8988T (cell line): ENCODE data around the gene RBP3.

Experiments
- DNase-seq: peaks from one replicate; pipeline ENCODE4 v3.0.0; 2011

The RBP3 gene

GRCh38 chr10:47320812-47321211 lies 27.4 kb upstream of the RBP3 start:
- no peak for DNase-seq

GRCh38 chr10:47321521-47322195 lies 26.5 kb upstream of the RBP3 start:
- DNase-seq = no peak

GRCh38 chr10:47322300-47323061 lies 25.7 kb upstream of the RBP3 start, which contains the start of gene GDF2:
Gene GDF2 (plus strand): TSS chr10:47322454. CDS start chr10:47322669, 215 bp downstream.
- DNase-seq = no peak

DNA sequence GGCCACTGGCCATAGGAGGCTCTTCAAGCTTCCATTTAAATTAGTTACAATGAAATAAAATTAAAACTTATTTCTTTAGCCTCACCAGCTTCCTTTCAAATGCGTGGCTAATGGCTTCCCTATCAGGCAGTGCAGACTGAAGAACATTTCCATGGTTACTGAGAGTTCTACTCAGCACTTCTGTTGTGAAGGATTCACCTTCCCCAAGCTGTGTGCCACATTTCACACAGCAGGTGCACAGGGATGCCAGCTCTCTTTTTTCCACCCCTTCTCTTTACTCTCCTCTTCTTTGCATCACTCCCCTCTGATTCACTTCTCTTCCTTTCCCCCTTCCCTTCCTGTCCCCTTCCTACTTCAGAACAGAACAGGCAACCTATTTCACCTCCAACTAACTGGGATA lies 25.1 kb upstream of the RBP3 start:
- no peak for DNase-seq

DNA sequence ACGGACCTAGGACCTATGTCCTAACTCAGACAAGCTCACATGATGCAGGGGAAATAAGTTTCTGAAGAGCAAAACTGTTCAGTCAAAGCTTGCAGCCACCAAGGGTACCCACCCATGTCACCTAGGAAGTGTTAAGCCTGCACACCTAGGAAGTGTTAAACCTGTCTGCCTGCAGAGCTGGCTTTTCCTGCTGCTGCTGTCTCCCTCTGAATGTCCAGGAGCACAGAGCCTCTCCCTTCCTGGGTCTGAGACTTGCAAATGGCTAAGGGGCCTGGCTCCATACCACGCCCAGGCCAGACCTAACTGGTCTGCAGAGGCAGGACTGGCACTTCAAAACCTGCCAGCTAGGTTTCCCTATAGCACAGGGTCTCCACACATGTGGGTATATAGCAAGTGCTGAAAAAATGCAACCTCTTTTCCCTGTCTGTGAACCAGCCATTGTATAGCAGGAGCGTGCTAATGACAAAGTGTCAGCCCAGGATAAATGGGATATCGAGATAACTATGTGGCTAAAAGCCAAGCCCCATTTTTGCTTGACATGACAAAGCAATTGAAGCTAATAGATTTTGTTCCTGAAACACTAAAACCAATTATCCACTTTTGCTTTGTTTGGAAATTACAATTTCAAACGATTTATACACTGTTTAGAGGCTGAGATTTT lies 24.4 kb upstream of the RBP3 start:
- no peak for DNase-seq

- no peak for DNase-seq
These were observed 22.6 kb upstream of the RBP3 start for GRCh38 chr10:47325303-47326291.

GRCh38 chr10:47326306-47326926 lies 21.7 kb upstream of the RBP3 start:
- no peak for DNase-seq

- no peak for DNase-seq
These were observed 21.2 kb upstream of the RBP3 start for GRCh38 chr10:47326927-47327330.

DNA sequence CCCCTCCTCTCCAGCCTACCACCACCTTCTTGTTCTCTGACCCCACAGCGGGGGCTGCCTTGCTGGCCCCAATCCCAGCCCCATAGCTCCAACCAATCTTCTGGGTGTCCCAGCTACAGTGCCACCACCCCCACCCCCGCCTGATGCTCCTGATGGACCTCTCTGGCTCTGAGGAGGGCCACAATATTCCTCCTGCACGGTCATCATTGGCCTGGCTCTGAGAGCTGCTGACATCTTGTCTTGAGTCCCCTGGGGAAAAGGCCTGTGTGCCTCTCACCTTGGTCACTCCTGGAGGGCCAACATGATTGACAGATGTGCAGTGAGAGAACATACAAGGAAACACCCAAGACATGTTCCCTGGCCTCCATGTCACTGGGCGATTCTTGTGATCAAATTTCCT lies 18.3 kb upstream of the RBP3 start:
- no peak for DNase-seq

DNA sequence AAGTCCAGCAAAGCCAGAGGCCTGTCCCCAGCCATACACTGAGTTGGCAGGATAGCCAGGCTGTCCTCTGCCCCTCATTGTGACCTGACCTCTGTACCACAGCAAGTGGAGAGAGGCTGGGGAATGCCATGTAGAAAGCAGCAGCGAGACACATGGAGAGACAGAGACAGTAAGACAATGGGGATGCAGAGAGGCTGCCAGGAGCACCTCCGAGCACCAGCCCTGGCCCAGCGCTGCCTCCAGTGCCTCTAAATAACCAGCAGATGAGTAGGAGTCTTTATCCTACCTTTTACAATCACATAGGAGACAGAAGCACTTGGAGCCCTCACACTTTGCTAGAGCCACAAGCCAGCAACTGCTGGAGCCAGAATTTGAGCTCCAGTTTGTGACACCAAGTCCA lies 17.8 kb upstream of the RBP3 start:
- no peak for DNase-seq

DNA sequence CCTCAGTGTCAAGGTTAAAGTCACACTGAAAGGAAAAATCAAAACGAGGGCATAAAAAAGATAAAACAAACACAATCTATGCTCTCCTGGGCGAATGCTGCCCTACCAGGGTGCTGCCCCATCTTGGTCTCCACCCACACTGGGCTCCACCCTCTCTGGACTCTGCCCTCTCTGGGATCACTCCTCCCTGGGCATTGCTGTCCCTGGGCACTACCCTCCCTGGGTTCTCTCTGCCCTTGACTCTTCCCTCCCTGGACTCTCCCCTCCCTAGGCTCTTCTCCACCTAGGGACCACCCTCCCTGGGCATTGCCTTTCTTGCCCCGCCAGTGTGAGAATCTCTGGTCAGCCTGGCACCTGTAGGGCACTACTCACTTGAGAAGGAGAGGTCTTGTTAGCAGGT lies 17.4 kb upstream of the RBP3 start:
- no peak for DNase-seq

DNA sequence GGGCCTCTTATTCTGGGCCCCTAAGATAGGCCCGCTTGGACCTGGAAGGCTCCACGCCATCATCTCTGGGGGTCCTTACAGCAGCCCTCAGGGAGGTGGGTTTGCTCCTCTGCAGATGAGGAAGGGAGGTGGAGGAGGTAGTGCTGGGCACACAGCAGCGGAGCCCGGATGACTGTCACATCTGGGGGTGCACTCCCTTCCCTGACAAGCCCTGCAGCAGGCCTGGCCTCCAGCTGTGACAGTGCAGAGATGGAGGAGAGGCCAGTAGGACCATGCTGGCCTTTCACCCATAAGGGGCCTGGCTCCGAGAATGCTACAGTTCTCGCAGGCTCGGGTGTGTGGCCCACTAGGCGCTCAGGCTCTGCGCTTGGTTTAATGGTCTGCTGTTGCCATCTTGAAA lies 16.7 kb upstream of the RBP3 start:
- DNase-seq = no peak

DNA sequence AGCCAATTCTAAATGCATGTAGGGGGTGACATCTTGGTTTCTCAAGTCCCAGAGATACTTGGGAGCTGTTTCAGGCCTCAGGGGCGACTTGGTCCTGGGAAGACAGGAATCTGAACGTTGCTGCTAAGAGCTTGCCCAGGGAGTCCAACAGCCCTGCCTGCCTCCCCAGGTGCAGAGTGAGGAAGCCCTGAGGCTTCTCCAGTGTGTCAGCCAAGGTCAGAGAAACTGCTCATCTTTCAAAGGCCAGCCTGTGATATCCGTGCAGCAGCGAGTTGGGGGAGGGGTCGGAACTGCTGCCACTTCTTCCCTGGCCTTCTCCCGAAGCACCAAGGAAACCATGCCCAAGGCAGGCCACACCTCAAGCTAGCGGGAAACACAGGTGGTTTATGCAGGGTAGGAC lies 16.2 kb upstream of the RBP3 start:
- no peak for DNase-seq

- no peak for DNase-seq
These were observed 15.8 kb upstream of the RBP3 start for GRCh38 chr10:47332371-47332770.

- no peak for DNase-seq
These were observed 15.2 kb upstream of the RBP3 start for GRCh38 chr10:47332946-47333345.

DNA sequence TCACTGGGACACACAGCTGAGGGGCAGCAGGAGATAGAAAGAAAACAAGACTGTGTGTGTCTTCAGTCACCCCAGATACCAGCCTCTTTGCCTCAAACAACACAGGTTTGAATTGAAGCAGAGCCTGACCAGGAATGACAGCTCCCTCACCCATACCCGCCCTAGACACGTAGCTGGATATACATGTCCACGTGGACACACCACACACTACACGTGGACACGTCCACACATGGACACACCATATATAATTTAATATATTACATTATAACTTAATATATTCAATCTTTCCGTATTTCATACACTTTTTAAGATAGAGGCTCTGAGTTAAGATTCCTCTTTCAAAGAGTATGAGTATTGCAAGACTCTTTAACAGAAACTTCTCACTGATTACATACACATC lies 14.6 kb upstream of the RBP3 start:
- DNase-seq = no peak

GRCh38 chr10:47334466-47335295 lies 13.5 kb upstream of the RBP3 start:
- no peak for DNase-seq

DNA sequence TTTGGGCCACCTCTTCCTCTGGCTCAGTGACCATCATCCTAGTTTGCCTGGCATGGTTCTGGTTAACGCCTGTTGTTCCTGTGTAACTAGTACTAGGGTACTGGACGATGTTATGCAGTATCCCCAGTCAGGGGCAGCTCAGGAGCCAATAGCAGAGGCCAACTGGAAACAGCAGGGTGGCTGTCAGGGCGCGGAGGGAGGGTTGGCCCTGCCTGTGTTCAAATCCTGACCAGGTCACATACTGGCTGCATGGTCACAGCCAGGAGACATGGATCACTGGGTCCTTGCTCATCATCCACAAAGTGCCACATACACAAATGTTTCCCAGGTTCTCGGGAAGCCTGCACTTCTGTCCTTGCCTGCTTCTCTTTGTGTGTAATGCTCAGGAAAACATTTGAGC lies 12.3 kb upstream of the RBP3 start:
- no peak for DNase-seq

- no peak for DNase-seq
These were observed 11.6 kb upstream of the RBP3 start for GRCh38 chr10:47336387-47337134.

GRCh38 chr10:47337310-47337709 lies 10.9 kb upstream of the RBP3 start:
- no peak for DNase-seq
